GM10266 (cell line): ENCODE results near the gene FUT8.
A peak's percentile ranks its signal among the peaks of the same experiment; 100 is the strongest.

ENCODE experiments used
- DNase-seq: peaks from one replicate; pipeline ENCODE4 v3.0.0; 2012; ENCODE audit errors: extremely low spot score
- TF ChIP-seq, protein P1 (sequence below): IDR thresholded peaks from 2 replicates; pipeline ENCODE4 v1.5.1; 2012; ENCODE audit warnings: mild to moderate bottlenecking, low read depth; ENCODE audit not compliant: control insufficient read depth, insufficient read depth; ENCODE audit errors: missing control alignments

FUT8 gene

DNA sequence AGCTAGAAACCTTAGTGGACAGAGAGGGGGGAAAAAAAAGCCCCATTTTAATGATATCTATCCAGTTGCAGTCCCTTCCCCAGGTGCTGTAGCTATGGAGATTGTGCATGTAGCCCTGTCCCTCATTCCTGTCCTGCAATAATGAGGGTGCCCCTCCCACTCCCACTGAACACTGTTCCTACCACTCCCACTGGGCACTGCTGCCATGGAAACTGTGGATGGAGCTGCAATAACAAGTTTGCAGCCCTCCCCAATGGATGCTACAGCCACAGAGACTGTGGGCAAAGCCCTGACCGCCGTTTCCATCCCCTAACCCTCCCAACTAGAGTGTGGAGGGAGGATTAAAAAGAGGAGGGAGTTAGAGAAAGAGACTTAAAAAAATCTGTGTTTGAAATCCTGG lies 238.3 kb downstream of the FUT8 start:
- no peak for DNase-seq
- TF ChIP-seq, protein P1, sequence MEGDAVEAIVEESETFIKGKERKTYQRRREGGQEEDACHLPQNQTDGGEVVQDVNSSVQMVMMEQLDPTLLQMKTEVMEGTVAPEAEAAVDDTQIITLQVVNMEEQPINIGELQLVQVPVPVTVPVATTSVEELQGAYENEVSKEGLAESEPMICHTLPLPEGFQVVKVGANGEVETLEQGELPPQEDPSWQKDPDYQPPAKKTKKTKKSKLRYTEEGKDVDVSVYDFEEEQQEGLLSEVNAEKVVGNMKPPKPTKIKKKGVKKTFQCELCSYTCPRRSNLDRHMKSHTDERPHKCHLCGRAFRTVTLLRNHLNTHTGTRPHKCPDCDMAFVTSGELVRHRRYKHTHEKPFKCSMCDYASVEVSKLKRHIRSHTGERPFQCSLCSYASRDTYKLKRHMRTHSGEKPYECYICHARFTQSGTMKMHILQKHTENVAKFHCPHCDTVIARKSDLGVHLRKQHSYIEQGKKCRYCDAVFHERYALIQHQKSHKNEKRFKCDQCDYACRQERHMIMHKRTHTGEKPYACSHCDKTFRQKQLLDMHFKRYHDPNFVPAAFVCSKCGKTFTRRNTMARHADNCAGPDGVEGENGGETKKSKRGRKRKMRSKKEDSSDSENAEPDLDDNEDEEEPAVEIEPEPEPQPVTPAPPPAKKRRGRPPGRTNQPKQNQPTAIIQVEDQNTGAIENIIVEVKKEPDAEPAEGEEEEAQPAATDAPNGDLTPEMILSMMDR: no peak

GRCh38 chr14:65656554-65656953 lies 244.0 kb downstream of the FUT8 start:
- DNase-seq: no peak
- TF ChIP-seq, protein P1: no peak

DNA sequence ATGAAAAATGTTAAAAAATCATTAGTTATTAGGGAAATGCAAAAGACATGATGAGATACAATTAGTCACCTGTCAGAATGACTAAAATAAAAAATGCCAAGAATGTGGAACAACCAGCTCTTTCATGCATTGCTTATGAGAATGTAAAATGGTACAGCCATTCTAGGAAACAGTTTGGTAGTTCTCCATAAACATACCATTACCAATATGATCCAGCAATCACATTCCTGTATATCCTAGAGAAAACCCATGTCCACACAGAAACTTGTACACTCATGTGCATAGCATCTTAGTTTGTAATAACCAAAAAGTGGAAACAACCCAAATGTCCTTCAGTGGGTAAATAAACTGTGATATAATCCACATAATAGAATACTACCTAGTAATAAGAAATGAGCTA lies 245.7 kb downstream of the FUT8 start:
- TF ChIP-seq, protein P1: no peak
- DNase-seq: no peak

- TF ChIP-seq, protein P1: no peak
- DNase-seq: no peak
Observed at GRCh38 chr14:65661865-65662264, 249.3 kb downstream of the FUT8 start.

DNA sequence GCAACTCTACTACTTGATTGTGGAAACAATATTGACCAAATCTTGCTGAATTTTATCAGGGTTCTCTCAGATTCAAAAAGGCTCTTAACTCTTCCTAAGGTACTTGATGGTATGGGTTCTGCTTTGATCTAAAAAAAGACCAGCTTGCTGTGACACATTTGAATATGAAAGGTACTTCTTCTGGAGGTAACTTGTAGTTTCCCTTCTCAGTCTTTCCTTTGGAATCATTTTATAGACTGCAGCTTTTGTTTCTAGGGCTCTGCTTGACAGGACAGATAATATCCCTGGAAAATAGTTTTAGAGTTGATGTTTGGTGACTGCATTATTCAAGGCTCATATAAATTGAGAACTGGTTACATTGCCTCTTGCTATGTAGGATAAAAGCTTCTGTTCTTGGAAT lies 251.9 kb downstream of the FUT8 start:
- TF ChIP-seq, protein P1: no peak
- DNase-seq: no peak

DNA sequence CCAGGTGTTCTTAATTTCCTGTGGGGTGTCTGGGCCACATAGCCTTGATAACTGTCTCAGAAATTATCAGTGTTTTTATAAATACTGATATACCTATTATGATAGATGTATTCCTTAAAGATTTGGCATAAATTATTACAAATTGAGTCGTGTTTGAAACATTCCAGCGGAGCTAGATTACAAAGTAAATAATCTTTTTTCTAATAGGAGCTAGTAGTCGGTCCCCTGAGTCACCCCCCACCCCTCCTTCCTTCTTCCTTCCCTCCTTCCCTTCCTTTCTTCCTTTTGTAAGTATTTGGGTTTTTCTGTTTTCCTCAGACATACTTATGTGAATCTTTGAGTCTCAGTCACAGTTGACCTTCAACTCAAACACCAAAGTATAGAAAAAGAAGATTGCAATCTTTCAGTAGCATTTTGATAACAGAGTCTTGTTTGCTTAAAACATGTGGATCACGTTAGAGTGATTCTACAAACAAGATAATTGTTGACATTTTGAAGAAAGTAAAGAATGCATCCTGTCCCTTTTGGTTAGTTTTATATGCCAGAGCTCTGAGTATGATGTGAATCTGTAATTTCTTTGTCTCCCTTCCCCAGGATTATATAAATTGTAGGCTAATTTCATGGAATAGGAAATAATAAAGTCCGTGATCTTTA lies 264.0 kb downstream of the FUT8 start:
- DNase-seq: peak; percentile 2
- TF ChIP-seq, protein P1: no peak

- DNase-seq: no peak
- TF ChIP-seq, protein P1: no peak
Observed at GRCh38 chr14:65685572-65685971, 273.0 kb downstream of the FUT8 start.
